K562 treated with DMSO at 1 percent for 48 hours (cell line): ENCODE data around the gene ATP1B2. TPM values are rescaled to one million over a fixed set of nuclear protein-coding genes. Genes with fewer than 3 reads are reported as not detected.

ENCODE experiments used
- total RNA-seq: library from RNA; unstranded; fragments of 300-600 nt; gene quantifications from 2 replicates; pipeline ENCODE4 v1.2.3, GENCODE V29; 2022; ENCODE audit warnings: low replicate concordance; ENCODE audit errors: extremely low read depth

The ATP1B2 gene, protein sequence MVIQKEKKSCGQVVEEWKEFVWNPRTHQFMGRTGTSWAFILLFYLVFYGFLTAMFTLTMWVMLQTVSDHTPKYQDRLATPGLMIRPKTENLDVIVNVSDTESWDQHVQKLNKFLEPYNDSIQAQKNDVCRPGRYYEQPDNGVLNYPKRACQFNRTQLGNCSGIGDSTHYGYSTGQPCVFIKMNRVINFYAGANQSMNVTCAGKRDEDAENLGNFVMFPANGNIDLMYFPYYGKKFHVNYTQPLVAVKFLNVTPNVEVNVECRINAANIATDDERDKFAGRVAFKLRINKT
- not detected in 2 replicates for total RNA-seq

DNA sequence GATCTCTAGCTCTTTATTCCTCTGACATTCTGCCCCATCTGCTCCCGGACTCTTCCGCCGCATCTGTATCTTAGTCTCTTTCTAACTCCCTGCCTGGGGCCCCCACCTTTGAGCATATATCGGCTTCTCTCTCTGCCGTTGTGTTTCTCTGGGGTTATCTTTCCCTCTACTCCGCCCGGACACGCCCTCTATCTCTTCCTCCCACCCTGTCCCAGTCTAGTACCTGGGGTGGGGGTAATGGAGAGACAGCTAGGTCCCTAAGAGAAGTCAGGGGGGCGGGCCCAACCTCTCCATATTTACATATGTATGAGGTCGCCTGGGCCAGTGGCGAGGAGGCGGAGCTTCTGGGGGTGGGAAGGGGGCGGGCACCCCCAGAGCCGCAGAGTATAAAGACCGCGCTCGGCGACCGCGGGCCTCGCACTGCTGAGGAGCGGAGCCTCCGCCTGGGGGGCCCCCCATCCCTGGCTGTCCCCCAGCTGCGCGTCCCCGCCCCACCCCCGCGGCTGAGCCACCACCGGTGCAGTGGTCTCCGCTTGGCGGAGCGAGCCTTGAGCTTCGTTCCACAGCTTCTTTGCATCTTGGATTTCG, at the start of gene ATP1B2:
Gene ATP1B2, plus strand, starts transcription at position 418 of the 588 bp plus-strand sequence. CDS start 593 bp downstream, outside the sequence.

DNA sequence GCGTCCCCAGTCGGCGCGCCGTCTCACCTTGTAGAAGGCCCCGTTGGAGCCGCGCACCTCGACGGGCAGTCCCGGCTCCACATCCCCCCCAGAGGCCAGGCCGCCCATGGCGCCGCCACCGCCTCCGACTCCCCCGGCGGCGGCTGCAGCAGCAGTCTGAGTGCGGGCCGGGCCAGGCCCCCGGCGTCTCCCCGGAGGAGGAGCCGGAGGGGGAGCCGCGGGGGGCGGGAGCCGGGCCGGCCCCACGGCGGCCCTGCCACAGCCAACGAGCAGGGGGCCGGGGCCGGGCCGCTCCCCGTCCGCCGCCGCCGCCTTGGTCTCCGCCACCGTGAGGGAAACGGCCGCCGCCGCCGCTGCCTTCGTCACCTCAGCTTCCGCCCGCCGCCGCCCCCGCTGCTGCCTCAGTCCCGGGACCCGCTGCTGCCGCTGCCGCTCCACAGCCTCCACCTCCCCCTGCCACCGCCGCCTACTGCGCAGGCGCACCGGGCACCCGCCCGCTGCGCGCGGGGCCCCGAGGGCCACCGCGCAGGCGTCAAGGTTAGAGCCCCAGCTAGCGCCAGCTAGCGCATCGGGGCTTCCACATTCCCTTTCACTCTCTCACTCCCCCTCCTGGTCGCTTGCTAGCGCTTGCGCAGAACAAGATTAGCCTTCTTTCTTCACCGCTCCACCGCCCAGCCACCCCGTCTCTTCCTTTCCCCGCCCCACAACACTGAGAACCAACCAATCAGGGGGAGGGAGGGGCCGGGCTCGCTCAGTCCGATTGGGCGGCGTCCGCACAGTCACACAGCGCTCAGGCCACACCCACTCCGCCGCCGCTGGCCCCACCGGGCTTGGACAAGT, 36.1 kb upstream of the ATP1B2 start, which contains the start of gene FXR2:
Gene FXR2, minus strand, starts transcription at position 473 of the 840 bp plus-strand sequence. Its CDS starts 365 bp downstream, at position 108.

DNA sequence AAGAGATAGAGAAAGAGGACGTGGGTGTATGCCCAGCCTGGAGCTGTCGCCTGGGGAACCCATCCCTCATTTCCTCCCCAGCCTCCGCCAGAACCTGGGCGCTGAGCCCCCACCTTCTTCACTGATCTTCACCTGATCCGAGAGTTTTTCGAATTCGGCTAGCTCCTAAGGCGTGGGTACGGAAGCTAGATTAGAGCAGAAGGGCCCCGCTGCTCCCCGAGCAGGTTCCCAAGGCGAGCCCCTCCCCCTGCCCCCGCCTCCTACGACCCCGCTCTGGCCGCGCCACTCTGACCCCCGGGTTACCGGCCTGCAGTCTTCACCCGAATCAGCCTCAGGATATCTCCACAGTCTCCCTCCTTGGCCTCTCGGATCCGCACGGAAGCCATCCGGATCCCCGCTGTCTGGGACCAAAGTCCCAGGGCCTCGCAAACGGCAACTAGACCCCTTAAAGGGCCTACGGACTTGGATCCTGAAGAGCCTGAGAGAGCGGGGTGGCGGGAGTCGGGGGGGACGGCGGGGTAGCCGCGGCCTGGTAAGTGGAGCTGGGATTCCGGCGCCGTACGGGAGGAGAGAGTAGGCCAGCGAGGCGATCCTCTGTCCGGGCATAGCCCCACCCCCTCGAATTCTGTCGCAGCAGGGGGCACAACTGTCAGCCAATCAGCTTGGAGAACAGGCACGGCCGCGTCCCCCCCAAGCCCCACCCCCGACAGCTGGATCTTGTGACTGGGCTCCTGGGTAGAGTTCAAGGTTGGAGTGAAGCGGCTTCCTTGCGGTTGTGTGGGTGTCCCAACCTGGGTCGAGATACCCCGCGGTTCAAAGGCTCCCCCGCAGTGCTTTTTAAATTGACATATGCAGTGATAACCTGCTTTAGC, 23.2 kb upstream of the ATP1B2 start, which contains the start of gene SAT2:
Gene SAT2, minus strand, starts transcription at position 572 of the 872 bp plus-strand sequence. Its CDS starts 186 bp downstream, at position 386.

GRCh38 chr17:7629939-7630571, 20.7 kb upstream of the ATP1B2 start, which contains the start of gene SHBG:
SHBG (plus strand) TSS chr17:7630135; CDS start chr17:7630173, 38 bp downstream.

GRCh38 chr17:7687072-7687907, 36.6 kb downstream of the ATP1B2 start, which contains the start of gene TP53:
TP53 (minus strand) TSS chr17:7687490; CDS start chr17:7676594, 10,896 bp downstream.

GRCh38 chr17:7687908-7688807, 37.4 kb downstream of the ATP1B2 start, which contains the start of gene WRAP53:
WRAP53 (plus strand) TSS chr17:7688477; CDS start chr17:7688649, 172 bp downstream.

GRCh38 chr17:7704601-7705268, 54.0 kb downstream of the ATP1B2 start, which contains the start of gene EFNB3:
EFNB3 (plus strand) TSS chr17:7705202; CDS start chr17:7705599, 397 bp downstream.

Other genes starting within 250 kb of the ATP1B2 start
- not detected in 2 replicates for gene TMEM256, start 246.8 kb upstream of the ATP1B2 start, total RNA-seq
- not detected in 2 replicates for gene NLGN2, start 243.1 kb upstream of the ATP1B2 start, total RNA-seq
- gene SPEM1, start 230.6 kb upstream of the ATP1B2 start, total RNA-seq = not detected in 2 replicates
- gene SPEM2, start 225.3 kb upstream of the ATP1B2 start, total RNA-seq = not detected in 2 replicates
- gene SPEM3, start 222.1 kb upstream of the ATP1B2 start, total RNA-seq = not detected in 2 replicates
- not detected in 2 replicates for gene TMEM102, start 215.5 kb upstream of the ATP1B2 start, total RNA-seq
- gene FGF11, start 211.4 kb upstream of the ATP1B2 start, total RNA-seq = not detected in 2 replicates
- not detected in 2 replicates for gene CHRNB1, start 205.9 kb upstream of the ATP1B2 start, total RNA-seq
- gene ZBTB4, start 171.3 kb upstream of the ATP1B2 start, total RNA-seq = not detected in 2 replicates
- not detected in 2 replicates for gene SLC35G6, start 169.5 kb upstream of the ATP1B2 start, total RNA-seq
- gene POLR2A, start 166.6 kb upstream of the ATP1B2 start, total RNA-seq = 83.6 TPM in 1 of 2 replicates, not detected in the other
- gene TNFSF12, start 101.9 kb upstream of the ATP1B2 start, total RNA-seq = not detected in 2 replicates
- not detected in 2 replicates for gene TNFSF13, start 92.2 kb upstream of the ATP1B2 start, total RNA-seq
- not detected in 2 replicates for gene SENP3, start 89.0 kb upstream of the ATP1B2 start, total RNA-seq
- not detected in 2 replicates for gene CD68, start 71.3 kb upstream of the ATP1B2 start, total RNA-seq
- not detected in 2 replicates for gene MPDU1, start 67.1 kb upstream of the ATP1B2 start, total RNA-seq
- gene SOX15, start 60.8 kb upstream of the ATP1B2 start, total RNA-seq = not detected in 2 replicates
- gene FXR2, start 36.0 kb upstream of the ATP1B2 start, total RNA-seq = not detected in 2 replicates
- gene SAT2, start 23.1 kb upstream of the ATP1B2 start, total RNA-seq = not detected in 2 replicates
- gene SHBG, start 20.8 kb upstream of the ATP1B2 start, total RNA-seq = not detected in 2 replicates
- gene TP53, start 36.6 kb downstream of the ATP1B2 start, total RNA-seq = not detected in 2 replicates
- not detected in 2 replicates for gene WRAP53, start 37.6 kb downstream of the ATP1B2 start, total RNA-seq
- gene EFNB3, start 54.3 kb downstream of the ATP1B2 start, total RNA-seq = not detected in 2 replicates
- gene DNAH2, start 66.8 kb downstream of the ATP1B2 start, total RNA-seq = not detected in 2 replicates
- not detected in 2 replicates for gene KDM6B, start 183.3 kb downstream of the ATP1B2 start, total RNA-seq
- gene TMEM88, start 204.1 kb downstream of the ATP1B2 start, total RNA-seq = not detected in 2 replicates
- not detected in 2 replicates for gene NAA38, start 206.6 kb downstream of the ATP1B2 start, total RNA-seq
- gene CYB5D1, start 207.1 kb downstream of the ATP1B2 start, total RNA-seq = not detected in 2 replicates
- gene CHD3, start 237.9 kb downstream of the ATP1B2 start, total RNA-seq = not detected in 2 replicates